Cardiac muscle cell (in vitro differentiated cells and primary cell): ENCODE results near the gene AUH. TPM values are rescaled to one million over a fixed set of nuclear protein-coding genes. Genes with fewer than 3 reads are reported as not detected.

ENCODE experiments used
- DNase-seq, 2 donors: peaks; one replicate each; pipeline versions ENCODE4 v3.0.0 to v3.0.0-alpha.2; 2010 to 2017; ENCODE audit warnings: low read depth in 1 of 2, low spot score in 1 of 2
- H3K27ac ChIP-seq: fragments of 200-600 bp; sonication (generic); 2 replicates; pipeline ENCODE4 v1.5.1; 2016
- H3K27me3 ChIP-seq: fragments of 200-600 bp; sonication (generic); 2 replicates; pipeline ENCODE4 v1.6.0; 2016; ENCODE audit warnings: control low read depth
- H3K36me3 ChIP-seq: fragments of 200-600 bp; sonication (generic); 2 replicates; pipeline ENCODE4 v1.5.1; 2016; ENCODE audit warnings: control low read depth
- H3K4me1 ChIP-seq: fragments of 200-600 bp; sonication (generic); 2 replicates; pipeline ENCODE4 v1.8.1; 2017; ENCODE audit warnings: low read depth, mild to moderate bottlenecking, mixed run types
- H3K4me3 ChIP-seq: fragments of 200-600 bp; sonication (generic); 2 replicates; pipeline ENCODE4 v1.5.1; 2016; ENCODE audit warnings: mild to moderate bottlenecking
- H3K9me3 ChIP-seq: fragments of 200-600 bp; sonication (generic); 2 replicates; pipeline ENCODE4 v1.5.1; 2017; ENCODE audit warnings: low read depth, mild to moderate bottlenecking, control low read depth
- polyA plus RNA-seq: library from polyadenylated mRNA; unstranded; fragments of >200 nt; fragmentation: Nextera tagmentation; extraction: Ambion mirVana; gene quantifications from 2 replicates; pipeline ENCODE4 v1.2.1, GENCODE V29; 2016
- total RNA-seq: library from RNA; depleted of rRNA; stranded (reverse); fragments of >200 nt; gene quantifications from 2 replicates; pipeline ENCODE4 v1.2.3, GENCODE V29; 2016
- TF ChIP-seq, protein P1 (sequence below): IDR thresholded peaks from 2 replicates; pipeline ENCODE4 v1.5.1; 2012; ENCODE audit warnings: low read depth, mild to moderate bottlenecking, low read length

AUH gene
- total and polyA plus RNA-seq, 2 experiments from 2014 or later: 52.0 to 68.8 TPM

GRCh38 chr9:91179237-91180138 is 182.2 kb downstream of the AUH start:
- Histone ChIP-seq H3K36me3 (no peaks in the 10 kb centered on the region), H3K9me3 (no peaks in the 10 kb centered on the region), H3K27me3 (no peaks in the 10 kb centered on the region), H3K4me1 (no peaks in the 10 kb centered on the region), H3K4me3 (no peak overlapping the region), H3K27ac (no peak overlapping the region)
- TF ChIP-seq, protein P1, sequence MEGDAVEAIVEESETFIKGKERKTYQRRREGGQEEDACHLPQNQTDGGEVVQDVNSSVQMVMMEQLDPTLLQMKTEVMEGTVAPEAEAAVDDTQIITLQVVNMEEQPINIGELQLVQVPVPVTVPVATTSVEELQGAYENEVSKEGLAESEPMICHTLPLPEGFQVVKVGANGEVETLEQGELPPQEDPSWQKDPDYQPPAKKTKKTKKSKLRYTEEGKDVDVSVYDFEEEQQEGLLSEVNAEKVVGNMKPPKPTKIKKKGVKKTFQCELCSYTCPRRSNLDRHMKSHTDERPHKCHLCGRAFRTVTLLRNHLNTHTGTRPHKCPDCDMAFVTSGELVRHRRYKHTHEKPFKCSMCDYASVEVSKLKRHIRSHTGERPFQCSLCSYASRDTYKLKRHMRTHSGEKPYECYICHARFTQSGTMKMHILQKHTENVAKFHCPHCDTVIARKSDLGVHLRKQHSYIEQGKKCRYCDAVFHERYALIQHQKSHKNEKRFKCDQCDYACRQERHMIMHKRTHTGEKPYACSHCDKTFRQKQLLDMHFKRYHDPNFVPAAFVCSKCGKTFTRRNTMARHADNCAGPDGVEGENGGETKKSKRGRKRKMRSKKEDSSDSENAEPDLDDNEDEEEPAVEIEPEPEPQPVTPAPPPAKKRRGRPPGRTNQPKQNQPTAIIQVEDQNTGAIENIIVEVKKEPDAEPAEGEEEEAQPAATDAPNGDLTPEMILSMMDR: no peak
- no peak for DNase-seq

DNA sequence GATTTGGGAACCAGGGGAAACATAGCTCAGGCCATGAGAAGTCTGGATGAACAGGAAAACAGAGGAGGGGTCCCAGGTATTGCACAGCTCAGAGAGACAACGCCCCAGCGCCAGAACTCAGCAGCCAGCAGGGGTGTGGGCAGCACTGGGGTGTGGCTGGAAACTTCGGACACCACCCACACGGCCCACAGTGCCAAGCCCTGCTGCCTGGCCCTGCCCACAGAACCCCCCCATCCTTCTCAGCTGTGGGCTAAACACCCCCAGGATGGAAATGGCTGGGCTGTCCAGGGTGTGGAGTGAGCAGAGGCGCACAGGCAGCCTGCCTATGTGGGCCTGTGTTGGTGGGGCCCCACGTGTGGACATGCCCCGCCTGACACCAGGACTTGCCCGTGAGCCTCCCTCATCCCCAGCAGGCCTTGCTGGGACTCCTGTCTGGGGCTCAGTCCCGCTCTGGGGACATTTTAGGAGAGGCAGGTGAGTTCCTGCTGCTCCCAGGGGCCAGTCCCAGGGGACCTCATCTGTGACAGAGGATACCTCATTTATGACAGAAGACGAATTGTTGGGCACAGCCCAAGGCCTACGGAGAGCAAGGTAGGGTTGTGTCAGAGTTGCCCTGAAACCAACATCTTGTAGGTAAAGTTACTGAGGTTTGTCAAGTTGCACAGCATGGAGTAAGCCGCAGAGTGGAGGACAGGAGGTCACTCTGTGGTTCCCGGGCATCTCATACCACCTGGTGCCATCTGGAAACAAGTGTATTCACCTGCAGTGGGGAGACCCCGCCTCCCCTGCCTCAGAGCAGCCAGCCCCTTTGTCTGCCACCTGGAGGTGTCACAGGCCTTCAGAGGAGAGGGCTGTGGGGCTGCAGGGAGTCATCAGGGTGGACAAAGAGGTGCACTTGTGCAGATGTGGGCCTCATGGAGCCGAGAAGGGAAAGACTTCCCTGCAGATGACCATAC is 183.2 kb downstream of the AUH start:
- H3K9me3 ChIP-seq: no peaks in the 10 kb centered on the region
- no peak for DNase-seq
- H3K4me3 ChIP-seq: no peak overlapping the region
- H3K27me3 ChIP-seq: no peaks in the 10 kb centered on the region
- TF ChIP-seq, protein P1: no peak
- H3K27ac ChIP-seq: no peak overlapping the region
- H3K4me1 ChIP-seq: no peaks in the 10 kb centered on the region
- no peaks in the 10 kb centered on the region for H3K36me3 ChIP-seq

DNA sequence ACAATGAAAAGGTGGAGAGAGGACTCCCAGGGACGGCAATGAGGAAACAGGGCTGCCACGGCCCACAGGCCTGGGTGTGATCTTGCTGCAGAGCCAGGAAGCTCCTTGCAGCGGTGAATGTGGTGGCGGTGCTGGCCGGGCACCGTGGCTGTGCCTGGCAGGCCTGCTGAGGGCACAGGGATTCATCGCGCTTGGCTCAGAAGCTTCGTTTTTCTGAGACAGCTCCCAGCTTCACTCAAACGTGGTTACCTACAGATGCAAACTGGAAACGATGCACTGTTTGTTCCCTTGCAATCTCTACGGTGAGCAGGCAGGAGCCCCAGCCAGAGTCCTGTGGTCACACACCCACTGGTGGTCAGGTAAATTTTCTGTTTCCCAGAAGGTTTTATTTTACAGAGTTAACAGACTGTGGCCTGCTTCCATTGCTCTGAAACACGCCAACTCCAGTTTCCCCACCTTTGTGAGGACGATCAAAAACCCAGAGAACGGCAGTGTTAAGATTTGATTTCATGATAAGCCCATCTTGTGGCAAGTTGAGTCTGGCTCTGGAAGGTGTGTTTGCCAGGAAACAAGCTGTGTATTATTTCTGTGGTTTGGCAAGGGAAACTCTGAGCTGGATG is 183.9 kb downstream of the AUH start:
- Histone ChIP-seq H3K27me3 (no peaks in the 10 kb centered on the region), H3K4me1 (no peaks in the 10 kb centered on the region), H3K4me3 (no peak overlapping the region), H3K27ac (no peak overlapping the region), H3K36me3 (no peaks in the 10 kb centered on the region), H3K9me3 (no peaks in the 10 kb centered on the region)
- TF ChIP-seq, protein P1: no peak
- DNase-seq: no peak

GRCh38 chr9:91177081-91177480 is 184.6 kb downstream of the AUH start:
- no peak for DNase-seq
- H3K4me1 ChIP-seq: no peaks in the 10 kb centered on the region
- H3K27ac ChIP-seq: no peak overlapping the region
- H3K27me3 ChIP-seq: no peaks in the 10 kb centered on the region
- H3K4me3 ChIP-seq: no peak overlapping the region
- TF ChIP-seq, protein P1: no peak
- no peaks in the 10 kb centered on the region for H3K36me3 ChIP-seq
- H3K9me3 ChIP-seq: no peaks in the 10 kb centered on the region

DNA sequence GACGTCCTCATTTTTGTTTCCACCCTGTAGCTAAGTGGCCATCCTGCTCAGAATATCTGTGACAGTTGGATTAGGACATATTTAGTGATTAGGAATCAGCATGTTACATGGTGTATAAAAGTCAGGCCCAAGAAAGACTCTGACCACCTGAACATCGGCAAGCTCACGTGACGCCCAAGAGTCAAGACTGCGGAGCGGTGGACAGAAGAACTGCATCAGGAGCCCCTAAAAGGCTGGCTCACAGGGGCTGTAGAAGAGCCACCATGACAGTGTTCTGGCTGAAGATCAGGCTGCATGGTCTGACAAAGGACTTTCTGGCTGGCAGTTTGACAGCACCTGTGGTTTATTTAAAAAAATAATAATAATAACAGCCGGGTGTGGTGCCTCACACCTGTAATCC is 185.3 kb downstream of the AUH start:
- Histone ChIP-seq H3K9me3 (no peaks in the 10 kb centered on the region), H3K27me3 (no peaks in the 10 kb centered on the region), H3K4me3 (no peak overlapping the region), H3K36me3 (no peaks in the 10 kb centered on the region), H3K27ac (no peak overlapping the region), H3K4me1 (no peaks in the 10 kb centered on the region)
- no peak for DNase-seq
- TF ChIP-seq, protein P1: no peak
